HT-29 (cell line): Measurements from ENCODE around the gene DCAF16. TPM values are rescaled to one million over a fixed set of nuclear protein-coding genes. Genes with fewer than 3 reads are reported as not detected.

ENCODE experiments used
- total RNA-seq: library from RNA; depleted of rRNA; stranded (reverse); fragments of >200 nt; shearing (Covaris generic); gene quantifications from 2 replicates; pipeline ENCODE4 v1.2.3, GENCODE V29; 2014; rRNA removed

DCAF16 gene
- total RNA-seq, 1 experiment from 2014 or later: 24.4 TPM

Other genes starting within 250 kb of the DCAF16 start
- gene LAP3, start 233.6 kb downstream of the DCAF16 start, total RNA-seq: 71.0 and 72.1 TPM in 2 replicates
- 14.6 and 15.0 TPM in 2 replicates for gene MED28, start 196.1 kb downstream of the DCAF16 start, total RNA-seq
- gene FAM184B, start 29.1 kb downstream of the DCAF16 start, total RNA-seq: not detected in 2 replicates
- gene NCAPG, start 222 bp upstream of the DCAF16 start, total RNA-seq: 20.7 and 25.2 TPM in 2 replicates
- gene LCORL, start 211.0 kb upstream of the DCAF16 start, total RNA-seq: 7.4 and 7.5 TPM in 2 replicates